NAMALWA (cell line): ENCODE measurements around the gene RBM7.

Experiments used
- DNase-seq: peaks from one replicate; pipeline ENCODE4 v3.0.0-alpha.2; 2015; ENCODE audit warnings: low spot score

RBM7 gene

GRCh38 chr11:114396916-114397315, 3.5 kb upstream of the RBM7 start:
- DNase-seq, result no peak

GRCh38 chr11:114397349-114397982, 3.0 kb upstream of the RBM7 start:
- no peak for DNase-seq

- no peak for DNase-seq
These were observed 2.1 kb upstream of the RBM7 start for GRCh38 chr11:114398303-114398920.

GRCh38 chr11:114399490-114400215, 813 bp upstream of the RBM7 start:
- DNase-seq, result no peak

- DNase-seq, result no peak
These were observed 403 bp downstream of the RBM7 start for GRCh38 chr11:114400915-114401223.

GRCh38 chr11:114401311-114401710, 845 bp downstream of the RBM7 start:
- DNase-seq, result peak; percentile 20

- DNase-seq, result no peak
These were observed 12.5 kb downstream of the RBM7 start for GRCh38 chr11:114412946-114413345.

- no peak for DNase-seq
These were observed 13.5 kb downstream of the RBM7 start for GRCh38 chr11:114413958-114414357.

- DNase-seq, result no peak
These were observed 16.0 kb downstream of the RBM7 start for GRCh38 chr11:114416441-114416961.

GRCh38 chr11:114426280-114426679, 25.8 kb downstream of the RBM7 start:
- no peak for DNase-seq

- no peak for DNase-seq
These were observed 29.8 kb downstream of the RBM7 start for GRCh38 chr11:114430290-114430689.

GRCh38 chr11:114432893-114433292, 32.4 kb downstream of the RBM7 start:
- no peak for DNase-seq

GRCh38 chr11:114433376-114433775, 32.9 kb downstream of the RBM7 start:
- DNase-seq, result no peak

GRCh38 chr11:114438303-114438702, 37.8 kb downstream of the RBM7 start:
- peak; percentile 12 for DNase-seq

- peak; percentile 95 for DNase-seq
These were observed 39.0 kb downstream of the RBM7 start, which contains the start of gene REXO2 for GRCh38 chr11:114439229-114440120. Gene REXO2 (plus strand): TSS chr11:114439467. CDS start chr11:114439529, 62 bp downstream.

- peak; percentile 32 for DNase-seq
These were observed 39.8 kb downstream of the RBM7 start for GRCh38 chr11:114440121-114440860.

GRCh38 chr11:114440971-114441763, 40.7 kb downstream of the RBM7 start:
- DNase-seq, result peak; percentile 30

GRCh38 chr11:114441921-114442320, 41.5 kb downstream of the RBM7 start:
- DNase-seq, result no peak

GRCh38 chr11:114442536-114442935, 42.1 kb downstream of the RBM7 start:
- DNase-seq, result no peak

GRCh38 chr11:114447444-114447843, 47.0 kb downstream of the RBM7 start:
- DNase-seq, result no peak

- DNase-seq, result no peak
These were observed 47.4 kb downstream of the RBM7 start for GRCh38 chr11:114447892-114448291.
